Neural cell (in vitro differentiated cells): ENCODE data around the gene NDUFV1.

Experiments used
- EP300 ChIP-seq: fragments of 450-650 bp; conservative IDR thresholded peaks from 2 replicates; pipeline ENCODE4 v1.6.1; 2014; ENCODE audit warnings: antibody characterized with exemption, mild to moderate bottlenecking, moderate library complexity; ENCODE audit not compliant: poor library complexity, severe bottlenecking
- EZH2 ChIP-seq: fragments of 200-600, 300-800 bp; shearing (Covaris generic), sonication (generic); IDR thresholded peaks from 2 replicates; pipeline ENCODE4 v1.6.1; 2014; ENCODE audit warnings: antibody characterized with exemption, low read length, borderline replicate concordance, mild to moderate bottlenecking; ENCODE audit not compliant: insufficient read depth, poor library complexity, severe bottlenecking
- POLR2AphosphoS5 ChIP-seq: IDR thresholded peaks from 2 replicates; pipeline ENCODE4 v1.6.1; 2012
- RAD21 ChIP-seq: fragments of 450-650 bp; conservative IDR thresholded peaks from 2 replicates; pipeline ENCODE4 v1.6.1; 2014; ENCODE audit warnings: antibody characterized with exemption, mild to moderate bottlenecking, moderate library complexity
- TF ChIP-seq, protein P1 (sequence below): fragments of 450-650 bp; IDR thresholded peaks from 2 replicates; pipeline ENCODE4 v1.5.1; 2014; ENCODE audit warnings: antibody characterized with exemption, mild to moderate bottlenecking, moderate library complexity; ENCODE audit not compliant: poor library complexity, severe bottlenecking

DNA sequence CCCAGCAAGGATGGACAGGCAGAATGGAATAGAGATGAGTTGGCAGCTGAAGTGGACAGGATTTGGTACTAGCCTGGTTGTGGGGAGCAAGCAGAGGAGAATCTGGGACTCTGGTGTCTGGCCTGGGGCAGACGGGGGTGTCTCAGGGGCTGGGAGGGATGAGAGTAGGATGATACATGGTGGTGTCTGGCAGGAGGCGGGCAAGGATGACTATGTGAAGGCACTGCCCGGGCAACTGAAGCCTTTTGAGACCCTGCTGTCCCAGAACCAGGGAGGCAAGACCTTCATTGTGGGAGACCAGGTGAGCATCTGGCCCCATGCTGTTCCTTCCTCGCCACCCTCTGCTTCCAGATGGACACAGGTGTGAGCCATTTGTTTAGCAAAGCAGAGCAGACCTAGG, 20.8 kb upstream of the NDUFV1 start:
- TF ChIP-seq, protein P1, sequence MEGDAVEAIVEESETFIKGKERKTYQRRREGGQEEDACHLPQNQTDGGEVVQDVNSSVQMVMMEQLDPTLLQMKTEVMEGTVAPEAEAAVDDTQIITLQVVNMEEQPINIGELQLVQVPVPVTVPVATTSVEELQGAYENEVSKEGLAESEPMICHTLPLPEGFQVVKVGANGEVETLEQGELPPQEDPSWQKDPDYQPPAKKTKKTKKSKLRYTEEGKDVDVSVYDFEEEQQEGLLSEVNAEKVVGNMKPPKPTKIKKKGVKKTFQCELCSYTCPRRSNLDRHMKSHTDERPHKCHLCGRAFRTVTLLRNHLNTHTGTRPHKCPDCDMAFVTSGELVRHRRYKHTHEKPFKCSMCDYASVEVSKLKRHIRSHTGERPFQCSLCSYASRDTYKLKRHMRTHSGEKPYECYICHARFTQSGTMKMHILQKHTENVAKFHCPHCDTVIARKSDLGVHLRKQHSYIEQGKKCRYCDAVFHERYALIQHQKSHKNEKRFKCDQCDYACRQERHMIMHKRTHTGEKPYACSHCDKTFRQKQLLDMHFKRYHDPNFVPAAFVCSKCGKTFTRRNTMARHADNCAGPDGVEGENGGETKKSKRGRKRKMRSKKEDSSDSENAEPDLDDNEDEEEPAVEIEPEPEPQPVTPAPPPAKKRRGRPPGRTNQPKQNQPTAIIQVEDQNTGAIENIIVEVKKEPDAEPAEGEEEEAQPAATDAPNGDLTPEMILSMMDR: no peak
- TF ChIP-seq EZH2: no peak
- TF ChIP-seq RAD21: no peak
- TF ChIP-seq POLR2AphosphoS5: no peak
- no peak for TF ChIP-seq EP300
